Measurements from ENCODE around the gene RPGRIP1. TPM values are rescaled to one million over a fixed set of nuclear protein-coding genes. Genes with fewer than 3 reads are reported as not detected.

RPGRIP1 gene
- not detected in 2 replicates for total RNA-seq

GRCh38 chr14:21279783-21280182 lies at the start of gene RPGRIP1:
Gene RPGRIP1 (plus strand): TSS chr14:21280083. CDS start chr14:21287977, 7,894 bp downstream.

DNA sequence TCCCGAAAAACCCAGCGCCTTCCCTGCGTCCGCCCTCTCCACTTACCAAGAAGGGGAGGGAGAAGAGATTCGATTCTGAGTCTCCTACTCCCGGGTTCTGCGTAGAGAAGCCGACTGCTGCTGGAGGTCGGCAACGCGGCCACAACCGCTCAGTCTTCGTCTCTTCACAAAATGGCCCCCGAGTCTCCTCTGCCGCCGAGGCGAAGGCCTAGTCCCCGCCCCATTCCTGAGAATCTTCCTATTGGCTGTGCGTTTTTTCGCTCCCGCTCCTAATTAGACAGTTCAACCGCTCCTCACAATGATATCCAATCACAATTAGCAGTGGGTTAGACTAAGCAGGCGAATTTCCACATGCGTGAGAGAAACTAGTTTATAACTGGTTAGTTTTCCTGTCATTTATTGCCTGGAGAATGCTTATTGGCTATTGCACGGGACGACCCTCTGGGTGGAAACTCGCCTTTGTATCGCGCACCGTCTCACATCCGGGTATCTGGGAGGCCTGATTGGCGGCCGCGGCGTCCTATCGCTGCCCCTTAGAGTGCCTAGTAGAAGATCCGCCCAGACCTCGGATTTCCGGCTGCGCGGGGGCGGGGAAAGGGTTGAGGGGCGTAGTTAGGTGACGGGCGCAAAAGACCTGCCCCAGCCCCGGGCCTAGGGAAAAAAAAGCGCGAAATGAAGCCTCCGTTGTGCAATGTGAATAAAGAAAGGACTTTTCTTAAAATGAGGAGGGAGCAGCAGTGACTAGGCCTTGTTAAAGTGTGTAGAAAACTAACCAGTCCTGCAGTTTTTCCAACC lies 10.4 kb upstream of the RPGRIP1 start, which contains the start of gene HNRNPC:
TSS of gene HNRNPC (minus strand) at position 191 of the 795 bp plus-strand sequence. CDS start 35,249 bp downstream, outside the sequence.

Other genes starting within 250 kb of the RPGRIP1 start
- not detected in 2 replicates for gene TPPP2, start 249.9 kb upstream of the RPGRIP1 start, total RNA-seq
- not detected in 2 replicates for gene RNASE13, start 245.3 kb upstream of the RPGRIP1 start, total RNA-seq
- gene RNASE7, start 237.7 kb upstream of the RPGRIP1 start, total RNA-seq, result not detected in 2 replicates
- not detected in 2 replicates for gene RNASE8, start 222.3 kb upstream of the RPGRIP1 start, total RNA-seq
- gene ARHGEF40, start 209.8 kb upstream of the RPGRIP1 start, total RNA-seq, result 47.2 and 59.7 TPM in 2 replicates
- 4.8 and 8.6 TPM in 2 replicates for gene ZNF219, start 181.4 kb upstream of the RPGRIP1 start, total RNA-seq
- 0.33 TPM in 1 of 2 replicates, not detected in the other for gene TMEM253, start 179.0 kb upstream of the RPGRIP1 start, total RNA-seq
- not detected in 2 replicates for gene OR5AU1, start 124.0 kb upstream of the RPGRIP1 start, total RNA-seq
- 435 and 934 TPM in 2 replicates for gene HNRNPC, start 10.6 kb upstream of the RPGRIP1 start, total RNA-seq
- gene SUPT16H, start 103.9 kb downstream of the RPGRIP1 start, total RNA-seq, result 55.2 and 55.4 TPM in 2 replicates
- gene CHD8, start 176.0 kb downstream of the RPGRIP1 start, total RNA-seq, result 73.8 and 78.4 TPM in 2 replicates
- 17.6 and 17.7 TPM in 2 replicates for gene RAB2B, start 196.9 kb downstream of the RPGRIP1 start, total RNA-seq
- gene TOX4, start 197.1 kb downstream of the RPGRIP1 start, total RNA-seq, result 37.1 and 39.7 TPM in 2 replicates
- 40.8 and 54.4 TPM in 2 replicates for gene METTL3, start 231.3 kb downstream of the RPGRIP1 start, total RNA-seq
- gene SALL2, start 246.3 kb downstream of the RPGRIP1 start, total RNA-seq, result 0.65 and 2.4 TPM in 2 replicates

All from placental epithelial cell (primary cell).